ENCODE data around the gene SLC4A5.

DNA sequence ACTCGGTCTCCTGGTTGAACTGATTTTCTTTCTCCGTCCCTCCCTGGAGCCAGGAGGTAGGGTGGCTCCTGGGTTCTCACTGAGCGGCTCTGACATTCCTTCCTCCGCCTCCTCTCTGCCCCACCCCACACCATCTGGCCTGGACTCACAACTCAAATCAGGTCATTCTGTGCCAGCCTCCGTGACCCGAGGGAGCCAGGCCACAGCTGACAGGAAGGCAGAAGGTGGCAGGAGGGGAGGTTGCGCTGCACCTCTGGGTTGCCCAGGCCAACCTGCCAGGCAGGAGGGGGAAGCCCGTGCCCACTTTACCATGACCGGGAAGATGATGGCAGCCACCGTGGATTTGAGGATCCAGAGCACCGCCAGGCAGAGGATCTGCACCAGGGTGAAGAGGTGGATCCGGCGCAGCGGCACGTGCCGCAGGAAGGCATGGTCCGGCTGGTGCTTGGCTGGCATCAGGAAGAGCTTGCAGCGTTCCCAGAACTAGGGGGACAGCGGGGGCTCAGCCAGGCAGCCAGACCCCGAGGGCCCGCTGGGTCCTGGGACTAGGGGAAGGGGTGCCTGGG, 116.5 kb downstream of the SLC4A5 start:
- TF ChIP-seq ZNF121 (tag by site-specific recombination; IDR thresholded peaks at IDR 0.05): no peak
- TF ChIP-seq HIC1 (tag by site-specific recombination; IDR thresholded peaks at IDR 0.05): no peak
- TF ChIP-seq, protein P1, sequence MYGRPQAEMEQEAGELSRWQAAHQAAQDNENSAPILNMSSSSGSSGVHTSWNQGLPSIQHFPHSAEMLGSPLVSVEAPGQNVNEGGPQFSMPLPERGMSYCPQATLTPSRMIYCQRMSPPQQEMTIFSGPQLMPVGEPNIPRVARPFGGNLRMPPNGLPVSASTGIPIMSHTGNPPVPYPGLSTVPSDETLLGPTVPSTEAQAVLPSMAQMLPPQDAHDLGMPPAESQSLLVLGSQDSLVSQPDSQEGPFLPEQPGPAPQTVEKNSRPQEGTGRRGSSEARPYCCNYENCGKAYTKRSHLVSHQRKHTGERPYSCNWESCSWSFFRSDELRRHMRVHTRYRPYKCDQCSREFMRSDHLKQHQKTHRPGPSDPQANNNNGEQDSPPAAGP (tag by site-specific recombination; IDR thresholded peaks at IDR 0.05): no peak
- TF ChIP-seq YY1 (tag by site-specific recombination; IDR thresholded peaks at IDR 0.05): no peak
- no peak for TF ChIP-seq ZNF843 (tag by site-specific recombination; IDR thresholded peaks at IDR 0.05)
- TF ChIP-seq CTCF (tag by site-specific recombination; IDR thresholded peaks at IDR 0.05): no peak
- no peak for TF ChIP-seq ZBTB10 (tag by site-specific recombination; IDR thresholded peaks at IDR 0.05)

All from HEK293 (cell line).